Hepatocyte (in vitro differentiated cells): ENCODE results near the gene NOL3.

ENCODE experiments used
- CTCF ChIP-seq: fragments of 200-600 bp; sonication (generic); IDR thresholded peaks from 2 replicates; pipeline ENCODE4 v1.5.1; 2016; ENCODE audit warnings: antibody characterized with exemption, mild to moderate bottlenecking; ENCODE audit not compliant: poor library complexity
- EZH2 ChIP-seq: fragments of 200-600 bp; sonication (generic); IDR thresholded peaks from 2 replicates; pipeline ENCODE4 v1.6.1; 2016; ENCODE audit warnings: antibody characterized with exemption, mild to moderate bottlenecking, borderline replicate concordance

GRCh38 chr16:67187175-67187890, 17.0 kb downstream of the NOL3 start:
- no peak for TF ChIP-seq CTCF
- no peak for TF ChIP-seq EZH2
